Endothelial cell of umbilical vein (primary cell): ENCODE data around the gene FAM3B. TPM values are rescaled to one million over a fixed set of nuclear protein-coding genes. Genes with fewer than 3 reads are reported as not detected.

Source experiments
- BruUV-seq: library from RNA; stranded (reverse); fragments of 400-500 nt; replicated peaks from 2 replicates; lab custom pipeline; 2021; lab: Mats Ljungman, UMichigan
- CTCF ChIA-PET: fragments of 300-600, 350-600 bp; sonication (Branson Sonifier 250); formaldehyde crosslinking; loops from one replicate; lab custom pipeline; 2021; ENCODE audit warnings: antibody characterized with exemption, inconsistent platforms; lab: Charles Lee
- POLR2A ChIA-PET: fragments of 300-600, 350-600 bp; sonication (Branson Sonifier 250); formaldehyde crosslinking; loops from one replicate; lab custom pipeline; 2021; ENCODE audit warnings: antibody characterized with exemption, inconsistent platforms; lab: Charles Lee
- DNase-seq: peaks from one replicate; pipeline ENCODE4 v3.0.0-alpha.2; 2011; ENCODE audit warnings: low read depth, low spot score
- FAIRE-seq: peaks from 2 replicates; lab custom pipeline; 2011; peaks lifted over from hg19 to GRCh38; lab: Jason Lieb, UNC
- H2AFZ ChIP-seq: 2 replicates; pipeline ENCODE4 v1.6.0; 2012; ENCODE audit warnings: low read depth, low read length, control low read depth, inconsistent platforms
- H3K27ac ChIP-seq: 2 replicates; pipeline ENCODE4 v1.5.1; 2011; ENCODE audit warnings: low read depth, mild to moderate bottlenecking, control low read depth, low read length, moderate library complexity; ENCODE audit not compliant: insufficient read depth
- H3K27me3 ChIP-seq, 2 experiments: 2 replicates each; pipeline versions ENCODE4 v1.6.0 to v1.6.1; 2011; ENCODE audit warnings: low read length in 2 of 2, mixed read lengths in 1 of 2; ENCODE audit not compliant: control insufficient read depth in 2 of 2, insufficient read depth in 2 of 2
- H3K36me3 ChIP-seq, 2 experiments: 2 replicates in 1 of 2; 3 replicates in 1 of 2; pipeline ENCODE4 v1.5.1; 2011; ENCODE audit warnings: low read length in 2 of 2, mild to moderate bottlenecking in 1 of 2, moderate library complexity in 1 of 2; ENCODE audit not compliant: control insufficient read depth in 2 of 2, insufficient read depth in 2 of 2; ENCODE audit errors: extremely low read depth in 1 of 2
- H3K4me1 ChIP-seq: 3 replicates; pipeline ENCODE4 v1.5.1; 2011; ENCODE audit warnings: mild to moderate bottlenecking, low read length; ENCODE audit not compliant: control insufficient read depth, insufficient read depth; ENCODE audit errors: extremely low read depth
- H3K4me2 ChIP-seq: 2 replicates; pipeline ENCODE4 v1.6.1; 2011; ENCODE audit warnings: low read length, control low read depth, mixed read lengths; ENCODE audit not compliant: insufficient read depth
- H3K4me3 ChIP-seq, 3 experiments: fragments of 200-600 bp in 1 of 3; sonication (generic), shearing (Covaris generic) in 1 of 3; replicated peaks in 1 of 3; 2 replicates each; pipeline ENCODE4 v1.5.1; 2011 to 2016; ENCODE audit warnings: control low read depth in 3 of 3, low read length in 3 of 3, mild to moderate bottlenecking in 2 of 3, inconsistent platforms in 1 of 3, low read depth in 1 of 3, moderate library complexity in 1 of 3; ENCODE audit not compliant: insufficient read depth in 1 of 3
- H3K79me2 ChIP-seq: 2 replicates; pipeline ENCODE4 v1.6.0; 2012; ENCODE audit warnings: low read length, inconsistent platforms; ENCODE audit not compliant: control insufficient read depth, insufficient read depth
- H3K9ac ChIP-seq: replicated peaks from 2 replicates; pipeline ENCODE3; 2011; ENCODE audit warnings: low read length, control low read depth; ENCODE audit not compliant: insufficient read depth; ENCODE audit errors: extremely low read depth
- H3K9me1 ChIP-seq: replicated peaks from 3 replicates; pipeline ENCODE4 v1.6.0; 2011; ENCODE audit warnings: mild to moderate bottlenecking, low read length; ENCODE audit not compliant: control insufficient read depth, insufficient read depth; ENCODE audit errors: extremely low read depth
- H3K9me3 ChIP-seq: replicated peaks from 2 replicates; pipeline ENCODE4 v1.5.1; 2012; ENCODE audit warnings: low read length, inconsistent platforms; ENCODE audit not compliant: control insufficient read depth, insufficient read depth
- H4K20me1 ChIP-seq: replicated peaks from 2 replicates; pipeline ENCODE3; 2011; ENCODE audit warnings: mild to moderate bottlenecking, low read length; ENCODE audit not compliant: control insufficient read depth, insufficient read depth; ENCODE audit errors: extremely low read depth
- JUN ChIP-seq: IDR thresholded peaks from 2 replicates; pipeline ENCODE4 v1.6.1; 2011; ENCODE audit warnings: borderline replicate concordance, low read depth; ENCODE audit not compliant: insufficient read length, insufficient read depth
- MYC ChIP-seq: IDR thresholded peaks from one replicate; pipeline ENCODE4 v1.6.1; 2011; ENCODE audit warnings: mild to moderate bottlenecking, low read depth, low read length
- POLR2A ChIP-seq: IDR thresholded peaks from 2 replicates; pipeline ENCODE4 v1.6.1; 2012; ENCODE audit warnings: low read depth, mild to moderate bottlenecking, control low read depth, low read length
- dilution Hi-C: fragments of 300-500 bp; cut with MboI; formaldehyde crosslinking; loops from one replicate; pipeline ENCODE4 v1.15.0; 2019; ENCODE audit warnings: low sequenced_read_pairs; ENCODE audit not compliant: extremely low pct_ligation_motif_present
- intact Hi-C: fragments of 100-400 bp; cut with micrococcal nuclease; formaldehyde crosslinking; loops from one replicate; pipeline ENCODE4 v1.10.0; 2022
- polyA plus RNA-seq, 4 experiments: library from polyadenylated mRNA; depleted of rRNA in 3 of 4; stranded (reverse) in 3 of 4; unstranded in 1 of 4; fragments of >200 nt; gene quantifications; 2 replicates each; pipeline versions ENCODE4 v1.2.1 to v1.2.3, GENCODE V29; 2011 to 2012; ENCODE audit warnings: missing spikeins in 1 of 4
- total RNA-seq: library from RNA; stranded (reverse); gene quantifications from 2 replicates; pipeline ENCODE4 v1.2.3, GENCODE V29; 2021
- TF ChIP-seq, protein P1 (sequence below), 2 donors: IDR thresholded peaks; 1 replicate in 1 of 2; 2 replicates in 1 of 2; pipeline ENCODE4 v1.5.1; 2011; ENCODE audit warnings: low read length in 2 of 2, mild to moderate bottlenecking in 2 of 2, moderate library complexity in 2 of 2, control low read depth in 1 of 2, inconsistent platforms in 1 of 2, low read depth in 1 of 2; ENCODE audit not compliant: insufficient read depth in 1 of 2; ENCODE audit errors: extremely low read depth in 1 of 2

FAM3B gene
- total and polyA plus RNA-seq, 2 donors (not counting 3 experiments of a cell fraction or from before 2014, with no cell fraction given), result not detected

- Histone ChIP-seq H3K4me2 (no peak overlapping the region), H3K9me3 (no peaks in the 10 kb centered on the region), H3K4me3 (no peak overlapping the region), H3K27me3 (peaks cover 2 to 8% of the 10 kb centered on the region in 2 experiments), H2AFZ (no peak overlapping the region), H3K4me1 (no peaks in the 10 kb centered on the region), H3K36me3 (no peaks in the 10 kb centered on the region), H3K9ac (no peak overlapping the region), H3K9me1 (no peaks in the 10 kb centered on the region), H4K20me1 (no peaks in the 10 kb centered on the region), H3K27ac (no peak overlapping the region), H3K79me2 (no peaks in the 10 kb centered on the region)
- dilution Hi-C loops, result no loop called here
- TF ChIP-seq, protein P1, sequence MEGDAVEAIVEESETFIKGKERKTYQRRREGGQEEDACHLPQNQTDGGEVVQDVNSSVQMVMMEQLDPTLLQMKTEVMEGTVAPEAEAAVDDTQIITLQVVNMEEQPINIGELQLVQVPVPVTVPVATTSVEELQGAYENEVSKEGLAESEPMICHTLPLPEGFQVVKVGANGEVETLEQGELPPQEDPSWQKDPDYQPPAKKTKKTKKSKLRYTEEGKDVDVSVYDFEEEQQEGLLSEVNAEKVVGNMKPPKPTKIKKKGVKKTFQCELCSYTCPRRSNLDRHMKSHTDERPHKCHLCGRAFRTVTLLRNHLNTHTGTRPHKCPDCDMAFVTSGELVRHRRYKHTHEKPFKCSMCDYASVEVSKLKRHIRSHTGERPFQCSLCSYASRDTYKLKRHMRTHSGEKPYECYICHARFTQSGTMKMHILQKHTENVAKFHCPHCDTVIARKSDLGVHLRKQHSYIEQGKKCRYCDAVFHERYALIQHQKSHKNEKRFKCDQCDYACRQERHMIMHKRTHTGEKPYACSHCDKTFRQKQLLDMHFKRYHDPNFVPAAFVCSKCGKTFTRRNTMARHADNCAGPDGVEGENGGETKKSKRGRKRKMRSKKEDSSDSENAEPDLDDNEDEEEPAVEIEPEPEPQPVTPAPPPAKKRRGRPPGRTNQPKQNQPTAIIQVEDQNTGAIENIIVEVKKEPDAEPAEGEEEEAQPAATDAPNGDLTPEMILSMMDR (IDR thresholded peaks at IDR 0.05; ENCODE audit: extremely low read depth in 1 of 2, insufficient read depth in 1 of 2, low read depth in 1 of 2, low read length in 2 of 2), result peak; percentile 63 to 65
- TF ChIP-seq MYC (no peak), JUN (peak; percentile 6)
- peak; percentile 83 for FAIRE-seq
- BruUV-seq, result no TSS peak
- intact Hi-C loops, result loop anchor here (1.0 to 5.0 kb wide), 6 partner anchors 161 to 834 kb away; no protein-coding TSS in a partner anchor
- DNase-seq, result peak; percentile 70
- ChIA-PET CTCF (interaction anchor here (0.6 to 7.8 kb wide), 51 partner anchors 9 to 1765 kb away, joined by 3 to 220 read pairs (median 5); no protein-coding TSS in a partner anchor), POLR2A (no interaction called here)
These were observed 33.3 kb upstream of the FAM3B start for GRCh38 chr21:41283211-41283818.

DNA sequence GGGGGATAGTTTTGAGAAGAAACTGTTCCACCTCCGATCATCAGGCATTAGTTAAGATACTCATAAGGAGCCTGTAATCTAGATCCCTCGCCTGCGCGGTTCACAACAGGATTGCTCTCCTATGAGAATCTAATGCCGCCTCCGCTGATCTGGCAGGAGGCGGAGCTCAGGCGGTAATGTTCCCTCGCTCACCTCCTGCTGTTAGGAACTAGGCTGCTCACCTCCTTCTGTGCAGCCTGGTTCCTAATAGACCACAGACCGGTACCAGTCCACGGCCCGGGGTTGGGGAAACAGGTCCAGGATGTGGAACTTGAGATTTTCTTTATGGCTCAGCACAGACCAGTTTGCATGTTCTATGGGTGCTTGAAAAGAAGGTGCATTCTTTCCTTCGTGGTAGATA, 27.2 kb upstream of the FAM3B start:
- H3K36me3 ChIP-seq, result no peaks in the 10 kb centered on the region
- no peak overlapping the region for H3K27ac ChIP-seq
- H3K27me3 ChIP-seq, result peaks cover 0 to 5% of the 10 kb centered on the region in 2 experiments
- intact Hi-C loops, result no loop called here
- dilution Hi-C loops, result no loop called here
- no peaks in the 10 kb centered on the region for H4K20me1 ChIP-seq
- ChIA-PET POLR2A (no interaction called here), CTCF (no interaction called here)
- no peak for TF ChIP-seq POLR2A
- TF ChIP-seq, protein P1 (IDR thresholded peaks at IDR 0.05; ENCODE audit: extremely low read depth in 1 of 2, insufficient read depth in 1 of 2, low read depth in 1 of 2, low read length in 2 of 2), result no peak
- DNase-seq, result no peak
- H3K9ac ChIP-seq, result no peak overlapping the region
- no peaks in the 10 kb centered on the region for H3K4me1 ChIP-seq
- no peak overlapping the region for H3K4me2 ChIP-seq
- H3K9me1 ChIP-seq, result no peaks in the 10 kb centered on the region
- H3K4me3 ChIP-seq, result no peak overlapping the region
- no peak overlapping the region for H2AFZ ChIP-seq
- FAIRE-seq, result no peak
- no peaks in the 10 kb centered on the region for H3K79me2 ChIP-seq
- BruUV-seq, result no TSS peak
- no peaks in the 10 kb centered on the region for H3K9me3 ChIP-seq
